Measurements from ENCODE around the gene PEPD. TPM values are rescaled to one million over a fixed set of nuclear protein-coding genes. Genes with fewer than 3 reads are reported as not detected.

The PEPD gene
- total RNA-seq, 2 donors from 2014 or later, result 52.2 to 67.9 TPM

DNA sequence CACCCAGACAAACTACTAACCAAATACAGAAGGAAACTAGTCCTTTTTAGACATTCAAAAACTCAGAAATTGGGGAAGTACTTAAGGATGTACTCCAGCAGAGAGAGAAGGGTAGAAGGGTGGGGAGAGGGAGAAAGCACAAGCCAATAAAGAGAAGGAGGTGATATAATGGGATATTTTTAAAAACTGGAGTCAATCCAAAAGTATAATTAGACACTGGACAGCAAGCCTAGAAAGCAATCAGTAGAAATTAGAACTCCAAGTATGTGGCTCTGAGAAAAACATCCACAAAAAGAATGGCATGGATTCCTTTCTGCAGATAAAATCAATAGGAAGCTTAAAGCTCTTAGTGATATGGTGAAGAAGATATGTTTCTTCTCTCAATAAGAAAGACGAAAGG, 55.8 kb downstream of the PEPD start:
- H3K27me3 ChIP-seq (ENCODE audit: control insufficient read depth, insufficient read depth, low read length, poor library complexity, severe bottlenecking), result no peaks in the 10 kb centered on the region
- no peak overlapping the region for H3K4me3 ChIP-seq (ENCODE audit: low read length)
- WGBS, 2 experiments (ENCODE audit: insufficient coverage in 1 of 2, insufficient read length in 1 of 2), result 71% methylated on average over 1 of the region's 1 CpG; no CpG with 5 or more reads in 1 of the 2 experiments
- Mint-ChIP-seq H3K27ac (no peak overlapping the region), H3K4me1 (no peaks in the 10 kb centered on the region), H3K36me3 (ENCODE audit: low read depth) (peaks cover 8% of the 10 kb centered on the region), H3K4me3 (no peak overlapping the region), H3K9me3 (no peaks in the 10 kb centered on the region), H3K27me3 (ENCODE audit: insufficient read depth) (no peaks in the 10 kb centered on the region)
- no peak for DNase-seq
- H3K27ac ChIP-seq (ENCODE audit: low read depth, low read length), result no peak overlapping the region
- no peaks in the 10 kb centered on the region for H3K4me1 ChIP-seq (ENCODE audit: control insufficient read depth, insufficient read depth, low read length)
- no peaks in the 10 kb centered on the region for H3K9me3 ChIP-seq (ENCODE audit: control insufficient read depth, low read length)
- H3K9ac ChIP-seq (ENCODE audit: extremely low read depth, low read length, poor library complexity, severe bottlenecking), result no peak overlapping the region
- TF ChIP-seq, protein P1, sequence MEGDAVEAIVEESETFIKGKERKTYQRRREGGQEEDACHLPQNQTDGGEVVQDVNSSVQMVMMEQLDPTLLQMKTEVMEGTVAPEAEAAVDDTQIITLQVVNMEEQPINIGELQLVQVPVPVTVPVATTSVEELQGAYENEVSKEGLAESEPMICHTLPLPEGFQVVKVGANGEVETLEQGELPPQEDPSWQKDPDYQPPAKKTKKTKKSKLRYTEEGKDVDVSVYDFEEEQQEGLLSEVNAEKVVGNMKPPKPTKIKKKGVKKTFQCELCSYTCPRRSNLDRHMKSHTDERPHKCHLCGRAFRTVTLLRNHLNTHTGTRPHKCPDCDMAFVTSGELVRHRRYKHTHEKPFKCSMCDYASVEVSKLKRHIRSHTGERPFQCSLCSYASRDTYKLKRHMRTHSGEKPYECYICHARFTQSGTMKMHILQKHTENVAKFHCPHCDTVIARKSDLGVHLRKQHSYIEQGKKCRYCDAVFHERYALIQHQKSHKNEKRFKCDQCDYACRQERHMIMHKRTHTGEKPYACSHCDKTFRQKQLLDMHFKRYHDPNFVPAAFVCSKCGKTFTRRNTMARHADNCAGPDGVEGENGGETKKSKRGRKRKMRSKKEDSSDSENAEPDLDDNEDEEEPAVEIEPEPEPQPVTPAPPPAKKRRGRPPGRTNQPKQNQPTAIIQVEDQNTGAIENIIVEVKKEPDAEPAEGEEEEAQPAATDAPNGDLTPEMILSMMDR (conservative IDR thresholded peaks at IDR 0.05), result no peak
- peaks cover 14% of the 10 kb centered on the region for H3K36me3 ChIP-seq (ENCODE audit: control insufficient read depth, insufficient read depth, low read length)

DNA sequence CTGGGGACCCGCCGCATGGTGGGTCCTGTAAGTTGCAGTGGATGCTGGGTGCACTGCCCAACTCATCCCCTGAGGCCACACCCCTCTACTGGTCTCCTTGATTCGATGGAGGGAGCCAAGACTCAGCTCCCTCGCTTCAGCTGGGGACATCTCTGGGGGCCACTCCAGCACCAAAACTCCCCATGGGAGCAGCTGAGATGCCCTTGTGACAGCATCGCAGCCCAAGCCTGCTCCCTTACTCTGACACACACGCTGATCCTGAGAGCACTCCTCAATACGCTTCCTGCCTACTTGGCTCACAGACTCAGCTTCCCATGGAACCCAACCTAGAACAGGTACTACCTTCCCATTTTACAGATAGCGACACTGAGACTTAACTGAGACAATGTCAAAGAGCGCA, 56.2 kb downstream of the PEPD start:
- Mint-ChIP-seq H3K4me1 (no peaks in the 10 kb centered on the region), H3K27me3 (ENCODE audit: insufficient read depth) (no peaks in the 10 kb centered on the region), H3K36me3 (ENCODE audit: low read depth) (peaks cover 8% of the 10 kb centered on the region), H3K4me3 (no peak overlapping the region), H3K9me3 (no peaks in the 10 kb centered on the region), H3K27ac (no peak overlapping the region)
- no peak overlapping the region for H3K9ac ChIP-seq (ENCODE audit: extremely low read depth, low read length, poor library complexity, severe bottlenecking)
- WGBS, 2 experiments (ENCODE audit: insufficient coverage in 1 of 2, insufficient read length in 1 of 2), result 85 to 92% methylated on average over 6 to 9 of the region's 9 CpGs
- no peak overlapping the region for H3K27ac ChIP-seq (ENCODE audit: low read depth, low read length)
- DNase-seq, result peak; percentile 26
- TF ChIP-seq, protein P1 (conservative IDR thresholded peaks at IDR 0.05), result no peak
- no peaks in the 10 kb centered on the region for H3K4me1 ChIP-seq (ENCODE audit: control insufficient read depth, insufficient read depth, low read length)
- H3K27me3 ChIP-seq (ENCODE audit: control insufficient read depth, insufficient read depth, low read length, poor library complexity, severe bottlenecking), result no peaks in the 10 kb centered on the region
- no peak overlapping the region for H3K4me3 ChIP-seq (ENCODE audit: low read length)
- H3K36me3 ChIP-seq (ENCODE audit: control insufficient read depth, insufficient read depth, low read length), result peaks cover 14% of the 10 kb centered on the region
- H3K9me3 ChIP-seq (ENCODE audit: control insufficient read depth, low read length), result no peaks in the 10 kb centered on the region

DNA sequence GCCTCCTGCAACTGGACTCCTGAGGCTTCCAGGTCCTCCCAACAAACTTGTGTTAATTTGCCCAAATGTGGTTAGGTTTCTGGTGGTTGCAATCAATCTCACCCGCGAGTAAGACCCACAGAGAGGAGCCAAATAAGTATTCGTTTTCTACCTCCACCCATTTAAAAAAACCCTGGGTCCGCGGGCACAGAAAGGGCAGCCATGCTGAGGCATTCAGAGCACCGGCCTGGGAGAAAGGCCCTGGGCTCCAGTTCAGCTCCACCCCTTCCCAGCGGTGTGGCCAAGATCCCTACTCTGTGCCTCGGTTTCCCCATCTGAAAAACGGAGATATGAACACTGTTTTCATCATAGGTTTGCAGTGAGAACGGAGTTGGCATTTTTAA, 56.9 kb downstream of the PEPD start:
- Mint-ChIP-seq H3K9me3 (no peaks in the 10 kb centered on the region), H3K4me1 (no peaks in the 10 kb centered on the region), H3K27me3 (ENCODE audit: insufficient read depth) (no peaks in the 10 kb centered on the region), H3K4me3 (no peak overlapping the region), H3K27ac (no peak overlapping the region), H3K36me3 (ENCODE audit: low read depth) (peaks cover 8% of the 10 kb centered on the region)
- Histone ChIP-seq H3K9ac (ENCODE audit: extremely low read depth, low read length, poor library complexity, severe bottlenecking) (no peak overlapping the region), H3K4me1 (ENCODE audit: control insufficient read depth, insufficient read depth, low read length) (no peaks in the 10 kb centered on the region), H3K36me3 (ENCODE audit: control insufficient read depth, insufficient read depth, low read length) (peaks cover 14% of the 10 kb centered on the region), H3K27ac (ENCODE audit: low read depth, low read length) (no peak overlapping the region), H3K27me3 (ENCODE audit: control insufficient read depth, insufficient read depth, low read length, poor library complexity, severe bottlenecking) (no peaks in the 10 kb centered on the region), H3K9me3 (ENCODE audit: control insufficient read depth, low read length) (no peaks in the 10 kb centered on the region), H3K4me3 (ENCODE audit: low read length) (no peak overlapping the region)
- WGBS, 2 experiments (ENCODE audit: insufficient coverage in 1 of 2, insufficient read length in 1 of 2), result 94% methylated on average over 9 to 10 of the region's 10 CpGs
- no peak for DNase-seq
- TF ChIP-seq, protein P1 (conservative IDR thresholded peaks at IDR 0.05), result no peak

Measured in endodermal cell (in vitro differentiated cells).